PFSK-1 (cell line): ENCODE results near the gene ZMAT2.

ENCODE experiments used
- FOXP2 ChIP-seq: optimal IDR thresholded peaks from 2 replicates; pipeline ENCODE3; 2011; ENCODE audit warnings: borderline replicate concordance, control low read depth, inconsistent platforms; ENCODE audit not compliant: insufficient read depth; ENCODE audit errors: extremely low read length, extremely low read depth
- POLR2AphosphoS5 ChIP-seq: IDR thresholded peaks from 2 replicates; pipeline ENCODE4 v1.6.1; 2012; ENCODE audit warnings: low read depth, mild to moderate bottlenecking, control low read depth, low read length, moderate library complexity
- SIN3A ChIP-seq: IDR thresholded peaks from 2 replicates; pipeline ENCODE4 v1.6.1; 2012; ENCODE audit warnings: mild to moderate bottlenecking, low read length, moderate library complexity, borderline replicate concordance; ENCODE audit not compliant: insufficient read depth
- TAF1 ChIP-seq: IDR thresholded peaks from 2 replicates; pipeline ENCODE4 v1.6.1; 2012; ENCODE audit warnings: low read length, control low read depth, borderline replicate concordance; ENCODE audit not compliant: insufficient read depth
- TF ChIP-seq, protein P1 (sequence below), 2 experiments: IDR thresholded peaks; 2 replicates each; pipeline versions ENCODE4 v1.6.1 to v1.8.0; 2011 to 2012; ENCODE audit warnings: low read depth in 2 of 2, low read length in 2 of 2, control low read depth in 1 of 2, inconsistent platforms in 1 of 2, mild to moderate bottlenecking in 1 of 2, moderate library complexity in 1 of 2; ENCODE audit not compliant: insufficient read depth in 1 of 2

Gene ZMAT2

DNA sequence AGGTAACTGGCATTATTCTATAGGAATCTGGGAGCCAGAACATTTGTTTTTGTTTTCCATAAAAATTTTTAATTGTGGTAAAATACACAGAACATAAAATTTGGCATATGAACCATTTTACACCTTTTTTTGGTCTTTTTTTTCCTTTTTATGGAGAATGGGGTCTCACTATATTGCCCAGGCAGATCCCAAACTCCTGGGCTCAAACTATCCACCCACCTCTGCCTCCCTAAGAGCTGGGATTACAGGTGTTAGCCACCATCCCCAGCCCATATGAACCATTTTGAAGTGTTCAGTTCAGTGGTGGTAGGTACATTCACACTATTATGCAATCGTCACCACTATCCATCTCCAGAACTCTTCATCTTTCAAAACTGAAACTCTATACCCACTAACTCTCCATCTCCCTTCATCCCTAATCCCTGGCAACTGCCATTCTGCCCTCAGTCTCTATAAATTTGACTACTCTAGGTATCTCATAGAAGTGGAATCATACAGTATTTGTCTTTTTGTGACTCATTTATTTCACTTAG lies 13.4 kb downstream of the ZMAT2 start:
- TF ChIP-seq, protein P1, sequence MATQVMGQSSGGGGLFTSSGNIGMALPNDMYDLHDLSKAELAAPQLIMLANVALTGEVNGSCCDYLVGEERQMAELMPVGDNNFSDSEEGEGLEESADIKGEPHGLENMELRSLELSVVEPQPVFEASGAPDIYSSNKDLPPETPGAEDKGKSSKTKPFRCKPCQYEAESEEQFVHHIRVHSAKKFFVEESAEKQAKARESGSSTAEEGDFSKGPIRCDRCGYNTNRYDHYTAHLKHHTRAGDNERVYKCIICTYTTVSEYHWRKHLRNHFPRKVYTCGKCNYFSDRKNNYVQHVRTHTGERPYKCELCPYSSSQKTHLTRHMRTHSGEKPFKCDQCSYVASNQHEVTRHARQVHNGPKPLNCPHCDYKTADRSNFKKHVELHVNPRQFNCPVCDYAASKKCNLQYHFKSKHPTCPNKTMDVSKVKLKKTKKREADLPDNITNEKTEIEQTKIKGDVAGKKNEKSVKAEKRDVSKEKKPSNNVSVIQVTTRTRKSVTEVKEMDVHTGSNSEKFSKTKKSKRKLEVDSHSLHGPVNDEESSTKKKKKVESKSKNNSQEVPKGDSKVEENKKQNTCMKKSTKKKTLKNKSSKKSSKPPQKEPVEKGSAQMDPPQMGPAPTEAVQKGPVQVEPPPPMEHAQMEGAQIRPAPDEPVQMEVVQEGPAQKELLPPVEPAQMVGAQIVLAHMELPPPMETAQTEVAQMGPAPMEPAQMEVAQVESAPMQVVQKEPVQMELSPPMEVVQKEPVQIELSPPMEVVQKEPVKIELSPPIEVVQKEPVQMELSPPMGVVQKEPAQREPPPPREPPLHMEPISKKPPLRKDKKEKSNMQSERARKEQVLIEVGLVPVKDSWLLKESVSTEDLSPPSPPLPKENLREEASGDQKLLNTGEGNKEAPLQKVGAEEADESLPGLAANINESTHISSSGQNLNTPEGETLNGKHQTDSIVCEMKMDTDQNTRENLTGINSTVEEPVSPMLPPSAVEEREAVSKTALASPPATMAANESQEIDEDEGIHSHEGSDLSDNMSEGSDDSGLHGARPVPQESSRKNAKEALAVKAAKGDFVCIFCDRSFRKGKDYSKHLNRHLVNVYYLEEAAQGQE (IDR thresholded peaks at IDR 0.05; ENCODE audit: insufficient read depth in 1 of 2, low read depth in 2 of 2, low read length in 2 of 2), result no peak
- TF ChIP-seq POLR2AphosphoS5 (no peak), FOXP2 (no peak), SIN3A (no peak), TAF1 (no peak)

DNA sequence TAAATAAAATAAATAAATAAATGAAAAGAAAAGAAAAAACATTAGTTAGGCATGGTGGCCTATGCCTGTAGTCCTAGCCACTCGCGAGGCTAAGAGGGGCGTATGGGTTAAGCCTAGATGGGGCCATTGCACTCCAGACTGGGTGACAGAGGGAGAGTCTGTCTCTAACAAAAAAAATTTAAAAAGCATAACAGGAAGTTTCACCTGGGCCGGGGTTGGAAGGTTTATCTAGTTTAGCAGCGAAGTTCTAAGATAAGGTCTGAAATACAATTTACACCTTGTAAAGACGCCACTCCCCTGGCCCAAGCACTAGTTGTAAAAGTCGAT lies 18.0 kb downstream of the ZMAT2 start:
- TF ChIP-seq, protein P1 (IDR thresholded peaks at IDR 0.05; ENCODE audit: insufficient read depth in 1 of 2, low read depth in 2 of 2, low read length in 2 of 2), result no peak
- no peak for TF ChIP-seq TAF1
- no peak for TF ChIP-seq FOXP2

DNA sequence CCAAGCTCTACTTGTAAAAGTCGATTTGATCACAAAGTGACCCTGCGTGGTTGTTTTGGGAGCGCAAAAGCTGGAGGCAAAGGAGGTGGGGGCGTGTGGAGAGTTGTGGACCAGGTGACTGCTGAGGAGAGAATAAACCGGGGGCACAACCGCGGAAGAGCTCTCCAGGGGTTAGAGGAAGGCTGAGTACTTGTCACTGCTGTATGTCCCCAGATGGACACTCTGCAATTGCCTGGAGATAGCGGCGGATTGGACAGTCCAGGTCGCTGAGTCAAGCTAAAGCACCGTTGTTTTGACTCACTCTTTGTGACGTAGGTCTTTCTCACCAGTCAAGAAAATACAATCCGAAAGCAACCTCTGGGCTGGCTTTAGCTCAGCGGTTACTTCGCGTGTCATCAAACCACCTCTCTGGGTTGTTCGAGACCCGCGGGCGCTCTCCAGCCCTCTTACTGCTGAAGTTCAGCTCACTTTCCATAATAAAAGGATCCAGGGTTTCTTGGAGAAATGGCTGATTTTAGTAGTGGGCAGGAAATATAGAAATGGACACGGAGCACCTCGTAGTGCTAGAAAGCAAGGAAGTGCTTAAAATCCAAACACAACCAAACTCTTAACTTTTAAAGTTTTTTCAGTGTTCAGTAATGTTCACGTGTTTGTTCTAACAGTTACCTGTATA lies 25.7 kb downstream of the ZMAT2 start:
- TF ChIP-seq SIN3A, result peak; percentile 90; the same call in 1 of the 2 replicates
- no peak for TF ChIP-seq POLR2AphosphoS5
- TF ChIP-seq, protein P1 (IDR thresholded peaks at IDR 0.05; ENCODE audit: insufficient read depth in 1 of 2, low read depth in 2 of 2, low read length in 2 of 2), result peak; percentile 79 to 92

DNA sequence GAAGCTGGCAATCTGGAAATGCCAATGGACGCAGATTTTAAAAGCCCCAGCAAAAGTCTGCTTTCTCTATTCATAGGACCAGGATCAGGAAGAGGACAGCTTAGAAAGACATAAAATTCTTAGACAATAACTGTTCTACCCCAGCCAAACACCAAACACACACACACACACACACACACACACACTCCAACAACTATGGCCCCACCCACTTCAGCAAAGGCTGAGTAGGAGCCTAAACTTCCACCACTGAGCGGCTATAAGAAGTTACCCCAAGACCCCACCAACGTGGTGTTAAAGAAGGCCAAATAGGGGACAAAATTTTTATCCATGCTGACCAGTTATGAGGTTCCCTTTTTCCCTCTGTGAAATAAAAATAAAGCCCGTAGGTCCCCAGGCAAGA lies 32.9 kb downstream of the ZMAT2 start:
- TF ChIP-seq TAF1 (no peak), POLR2AphosphoS5 (no peak), FOXP2 (no peak), SIN3A (no peak)

DNA sequence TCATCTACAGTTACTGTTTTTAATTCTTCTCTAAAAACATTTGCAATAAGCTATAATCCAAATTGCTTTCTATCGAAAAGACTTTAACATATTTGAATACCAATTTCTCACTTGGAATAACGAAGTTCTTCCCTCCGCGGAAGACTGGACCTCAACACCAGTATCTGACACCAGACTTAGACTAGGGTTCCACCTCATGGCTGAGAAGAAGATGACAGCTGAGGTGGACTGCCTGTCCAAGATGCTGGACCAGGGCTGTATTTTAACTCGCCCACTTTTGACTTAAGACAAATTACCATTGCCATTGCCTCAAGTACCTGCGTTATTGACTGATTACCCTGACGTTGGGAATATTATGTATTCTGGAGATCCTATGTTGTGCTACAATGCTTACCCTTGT lies 34.1 kb downstream of the ZMAT2 start:
- TF ChIP-seq TAF1, result no peak
- TF ChIP-seq SIN3A, result no peak
- TF ChIP-seq, protein P1 (IDR thresholded peaks at IDR 0.05; ENCODE audit: insufficient read depth in 1 of 2, low read depth in 2 of 2, low read length in 2 of 2), result no peak
- no peak for TF ChIP-seq POLR2AphosphoS5
- no peak for TF ChIP-seq FOXP2
